SU-DHL-6 (cell line): ENCODE data around the gene EBP.

Source experiments
- H2AFZ ChIP-seq: fragments of 200-600 bp; sonication (generic); 2 replicates; pipeline ENCODE4 v1.6.1; 2014; ENCODE audit warnings: low read depth, mild to moderate bottlenecking, moderate library complexity, mixed read lengths, antibody characterized with exemption, low read length; ENCODE audit not compliant: severe bottlenecking
- H3F3A ChIP-seq: fragments of 200-600 bp; shearing (Covaris generic); 2 replicates; pipeline ENCODE4 v1.6.0; 2016; ENCODE audit warnings: antibody characterized with exemption, mild to moderate bottlenecking; ENCODE audit not compliant: insufficient read depth
- H3K27ac ChIP-seq: fragments of 200-600 bp; sonication (generic); 2 replicates; pipeline ENCODE4 v1.5.1; 2016; ENCODE audit warnings: low read depth, mild to moderate bottlenecking, low read length, moderate library complexity, mixed read lengths
- H3K27me3 ChIP-seq: fragments of 200-600 bp; sonication (generic), shearing (Covaris generic); 2 replicates; pipeline ENCODE4 v1.6.0; 2014; ENCODE audit warnings: mild to moderate bottlenecking, low read length
- H3K36me3 ChIP-seq: fragments of 200-600 bp; sonication (generic); 2 replicates; pipeline ENCODE4 v1.6.1; 2014; ENCODE audit warnings: mild to moderate bottlenecking, low read length, mixed read lengths
- H3K4me2 ChIP-seq: fragments of 300-600, 200-600 bp; shearing (Covaris generic), sonication (generic); 2 replicates; pipeline ENCODE4 v1.6.0; 2014; ENCODE audit warnings: low read length, low read depth, mild to moderate bottlenecking; ENCODE audit not compliant: poor library complexity, severe bottlenecking
- H3K4me3 ChIP-seq: fragments of 200-600 bp; sonication (generic); 2 replicates; pipeline ENCODE4 v1.5.1; 2014; ENCODE audit warnings: antibody characterized with exemption, low read length, mild to moderate bottlenecking, mixed read lengths; ENCODE audit not compliant: insufficient read depth, poor library complexity, severe bottlenecking
- H3K79me2 ChIP-seq: fragments of 200-600 bp; sonication (generic); 2 replicates; pipeline ENCODE4 v1.6.1; 2014; ENCODE audit warnings: mild to moderate bottlenecking, low read length, moderate library complexity; ENCODE audit not compliant: insufficient read depth
- H3K9ac ChIP-seq: fragments of 200-600 bp; sonication (generic); 2 replicates; pipeline ENCODE4 v1.7.0; 2014; ENCODE audit warnings: mild to moderate bottlenecking, low read length
- H3K9me2 ChIP-seq: fragments of 200-600 bp; sonication (generic); replicated peaks from 2 replicates; pipeline ENCODE4 v1.6.1; 2014; ENCODE audit warnings: low read length; ENCODE audit not compliant: insufficient read depth
- H3K9me3 ChIP-seq: fragments of 200-600 bp; sonication (generic); 2 replicates; pipeline ENCODE4 v1.6.1; 2014; ENCODE audit warnings: low read length, mixed read lengths; ENCODE audit not compliant: insufficient read depth
- H4K20me1 ChIP-seq: fragments of 200-600 bp; sonication (generic); 2 replicates; pipeline ENCODE4 v1.6.1; 2014; ENCODE audit warnings: low read depth, mild to moderate bottlenecking, antibody characterized with exemption, low read length, moderate library complexity, mixed read lengths
- CTCF ChIP-seq: fragments of 200-600 bp; sonication (generic); IDR thresholded peaks from one replicate; pipeline ENCODE4 v1.5.1; 2017; ENCODE audit warnings: antibody characterized with exemption, mild to moderate bottlenecking, low read length, moderate library complexity; ENCODE audit not compliant: insufficient read depth, poor library complexity, severe bottlenecking
- EZH2phosphoT487 ChIP-seq: fragments of 200-600 bp; sonication (generic), shearing (Covaris generic); conservative IDR thresholded peaks from 2 replicates; pipeline ENCODE4 v1.6.1; 2018; ENCODE audit warnings: mild to moderate bottlenecking, antibody characterized with exemption, low read length, moderate library complexity, mixed read lengths

EBP gene

GRCh38 chrX:48575642-48576041 lies 54.0 kb downstream of the EBP start:
- H3K9me3 ChIP-seq, result no peaks in the 10 kb centered on the region
- peaks cover 7% of the 10 kb centered on the region; the same call in 1 of the 2 replicates for H4K20me1 ChIP-seq
- H3K4me2 ChIP-seq, result peak overlapping the region; percentile 98
- H3K27ac ChIP-seq, result no peak overlapping the region
- H3K36me3 ChIP-seq, result peaks cover 30% of the 10 kb centered on the region
- peaks cover 37% of the 10 kb centered on the region for H3F3A ChIP-seq
- H3K27me3 ChIP-seq, result no peaks in the 10 kb centered on the region
- TF ChIP-seq EZH2phosphoT487 (no peak), CTCF (no peak)
- H2AFZ ChIP-seq, result no peak overlapping the region
- peaks cover 15% of the 10 kb centered on the region for H3K79me2 ChIP-seq
- peak overlapping the region; percentile 98 for H3K4me3 ChIP-seq
- H3K9ac ChIP-seq, result peak overlapping the region; percentile 98; the same call in 1 of the 2 replicates
- no peaks in the 10 kb centered on the region for H3K9me2 ChIP-seq

GRCh38 chrX:48576108-48576507 lies 54.5 kb downstream of the EBP start:
- Histone ChIP-seq H3K9me2 (no peaks in the 10 kb centered on the region), H3K27me3 (no peaks in the 10 kb centered on the region), H3K9me3 (no peaks in the 10 kb centered on the region), H3K27ac (no peak overlapping the region), H3K4me3 (no peak overlapping the region), H3K4me2 (no peak overlapping the region), H3K9ac (0 out of 2 replicates have a peak overlapping the region, but pooled peaks have one; percentile 98), H3K79me2 (peaks cover 15% of the 10 kb centered on the region), H2AFZ (no peak overlapping the region), H3F3A (peaks cover 37% of the 10 kb centered on the region), H4K20me1 (peaks cover 7% of the 10 kb centered on the region; the same call in 1 of the 2 replicates), H3K36me3 (peaks cover 30% of the 10 kb centered on the region)
- TF ChIP-seq CTCF (no peak), EZH2phosphoT487 (no peak)
